HL-60 (cell line): ENCODE results near the gene ADD3.

Source experiments
- GABPA ChIP-seq: IDR thresholded peaks from 2 replicates; pipeline ENCODE4 v1.6.1; 2012; ENCODE audit warnings: low read depth
- POLR2AphosphoS5 ChIP-seq: IDR thresholded peaks from 2 replicates; pipeline ENCODE4 v1.6.1; 2012; ENCODE audit warnings: low read depth
- SPI1 ChIP-seq: IDR thresholded peaks from 2 replicates; pipeline ENCODE4 v1.6.1; 2012; ENCODE audit warnings: low read depth, mild to moderate bottlenecking, borderline replicate concordance
- TF ChIP-seq, protein P1 (sequence below): IDR thresholded peaks from one replicate; pipeline ENCODE4 v1.5.1; 2011; ENCODE audit warnings: low read length, control low read depth, inconsistent platforms; ENCODE audit not compliant: insufficient read depth
- TF ChIP-seq, protein P2 (sequence below): IDR thresholded peaks from 2 replicates; pipeline ENCODE4 v1.6.1; 2012; ENCODE audit warnings: low read depth; ENCODE audit not compliant: insufficient replicate concordance

DNA sequence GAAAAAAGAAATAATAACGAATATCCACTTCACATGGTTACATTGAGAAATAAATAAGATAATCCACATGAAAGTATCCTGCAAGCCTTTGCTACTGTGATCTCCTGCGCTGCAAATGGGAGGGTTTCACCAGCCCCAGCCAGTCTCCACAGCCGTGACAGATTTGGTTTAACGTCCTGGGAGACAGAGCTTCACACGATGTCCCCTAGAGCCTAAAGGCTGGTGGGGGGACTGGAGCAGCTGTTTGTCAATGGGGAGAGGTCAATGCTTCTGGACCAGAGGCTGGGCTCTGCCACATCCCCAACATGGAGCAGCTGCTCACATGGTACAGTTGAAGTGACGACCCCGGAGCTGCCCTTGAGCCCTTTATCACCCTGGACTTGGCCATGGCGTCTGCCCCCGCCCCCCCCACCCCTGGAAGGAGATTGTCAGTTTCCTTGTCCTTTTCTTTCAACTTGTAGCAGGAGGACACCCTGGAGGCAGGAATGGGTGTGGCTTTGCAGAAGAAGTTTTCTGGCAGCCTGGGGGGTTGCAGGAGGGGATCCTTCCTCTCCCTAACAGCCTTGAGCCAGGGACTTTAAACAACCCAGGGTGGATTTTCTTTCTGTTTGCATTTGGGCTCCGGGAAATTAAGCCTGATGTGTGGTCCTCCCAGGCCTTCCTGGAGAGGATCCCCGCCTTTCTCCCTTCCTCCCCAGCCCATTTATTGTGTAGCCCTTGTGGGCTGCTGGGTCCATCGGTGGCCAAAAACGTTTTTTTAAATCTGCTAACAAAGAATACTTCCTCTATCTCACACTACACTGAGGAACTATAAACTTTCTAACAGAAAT lies 162.6 kb downstream of the ADD3 start:
- no peak for TF ChIP-seq POLR2AphosphoS5
- TF ChIP-seq, protein P1, sequence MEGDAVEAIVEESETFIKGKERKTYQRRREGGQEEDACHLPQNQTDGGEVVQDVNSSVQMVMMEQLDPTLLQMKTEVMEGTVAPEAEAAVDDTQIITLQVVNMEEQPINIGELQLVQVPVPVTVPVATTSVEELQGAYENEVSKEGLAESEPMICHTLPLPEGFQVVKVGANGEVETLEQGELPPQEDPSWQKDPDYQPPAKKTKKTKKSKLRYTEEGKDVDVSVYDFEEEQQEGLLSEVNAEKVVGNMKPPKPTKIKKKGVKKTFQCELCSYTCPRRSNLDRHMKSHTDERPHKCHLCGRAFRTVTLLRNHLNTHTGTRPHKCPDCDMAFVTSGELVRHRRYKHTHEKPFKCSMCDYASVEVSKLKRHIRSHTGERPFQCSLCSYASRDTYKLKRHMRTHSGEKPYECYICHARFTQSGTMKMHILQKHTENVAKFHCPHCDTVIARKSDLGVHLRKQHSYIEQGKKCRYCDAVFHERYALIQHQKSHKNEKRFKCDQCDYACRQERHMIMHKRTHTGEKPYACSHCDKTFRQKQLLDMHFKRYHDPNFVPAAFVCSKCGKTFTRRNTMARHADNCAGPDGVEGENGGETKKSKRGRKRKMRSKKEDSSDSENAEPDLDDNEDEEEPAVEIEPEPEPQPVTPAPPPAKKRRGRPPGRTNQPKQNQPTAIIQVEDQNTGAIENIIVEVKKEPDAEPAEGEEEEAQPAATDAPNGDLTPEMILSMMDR: no peak
- TF ChIP-seq, protein P2, sequence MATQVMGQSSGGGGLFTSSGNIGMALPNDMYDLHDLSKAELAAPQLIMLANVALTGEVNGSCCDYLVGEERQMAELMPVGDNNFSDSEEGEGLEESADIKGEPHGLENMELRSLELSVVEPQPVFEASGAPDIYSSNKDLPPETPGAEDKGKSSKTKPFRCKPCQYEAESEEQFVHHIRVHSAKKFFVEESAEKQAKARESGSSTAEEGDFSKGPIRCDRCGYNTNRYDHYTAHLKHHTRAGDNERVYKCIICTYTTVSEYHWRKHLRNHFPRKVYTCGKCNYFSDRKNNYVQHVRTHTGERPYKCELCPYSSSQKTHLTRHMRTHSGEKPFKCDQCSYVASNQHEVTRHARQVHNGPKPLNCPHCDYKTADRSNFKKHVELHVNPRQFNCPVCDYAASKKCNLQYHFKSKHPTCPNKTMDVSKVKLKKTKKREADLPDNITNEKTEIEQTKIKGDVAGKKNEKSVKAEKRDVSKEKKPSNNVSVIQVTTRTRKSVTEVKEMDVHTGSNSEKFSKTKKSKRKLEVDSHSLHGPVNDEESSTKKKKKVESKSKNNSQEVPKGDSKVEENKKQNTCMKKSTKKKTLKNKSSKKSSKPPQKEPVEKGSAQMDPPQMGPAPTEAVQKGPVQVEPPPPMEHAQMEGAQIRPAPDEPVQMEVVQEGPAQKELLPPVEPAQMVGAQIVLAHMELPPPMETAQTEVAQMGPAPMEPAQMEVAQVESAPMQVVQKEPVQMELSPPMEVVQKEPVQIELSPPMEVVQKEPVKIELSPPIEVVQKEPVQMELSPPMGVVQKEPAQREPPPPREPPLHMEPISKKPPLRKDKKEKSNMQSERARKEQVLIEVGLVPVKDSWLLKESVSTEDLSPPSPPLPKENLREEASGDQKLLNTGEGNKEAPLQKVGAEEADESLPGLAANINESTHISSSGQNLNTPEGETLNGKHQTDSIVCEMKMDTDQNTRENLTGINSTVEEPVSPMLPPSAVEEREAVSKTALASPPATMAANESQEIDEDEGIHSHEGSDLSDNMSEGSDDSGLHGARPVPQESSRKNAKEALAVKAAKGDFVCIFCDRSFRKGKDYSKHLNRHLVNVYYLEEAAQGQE: no peak
- no peak for TF ChIP-seq GABPA
- no peak; the same call in 1 of the 2 replicates for TF ChIP-seq SPI1
